ENCODE data around the gene LRRC23. TPM values are rescaled to one million over a fixed set of nuclear protein-coding genes. Genes with fewer than 3 reads are reported as not detected.

LRRC23 gene
- total RNA-seq, 2 donors from 2014 or later, result 8.6 to 11.3 TPM

DNA sequence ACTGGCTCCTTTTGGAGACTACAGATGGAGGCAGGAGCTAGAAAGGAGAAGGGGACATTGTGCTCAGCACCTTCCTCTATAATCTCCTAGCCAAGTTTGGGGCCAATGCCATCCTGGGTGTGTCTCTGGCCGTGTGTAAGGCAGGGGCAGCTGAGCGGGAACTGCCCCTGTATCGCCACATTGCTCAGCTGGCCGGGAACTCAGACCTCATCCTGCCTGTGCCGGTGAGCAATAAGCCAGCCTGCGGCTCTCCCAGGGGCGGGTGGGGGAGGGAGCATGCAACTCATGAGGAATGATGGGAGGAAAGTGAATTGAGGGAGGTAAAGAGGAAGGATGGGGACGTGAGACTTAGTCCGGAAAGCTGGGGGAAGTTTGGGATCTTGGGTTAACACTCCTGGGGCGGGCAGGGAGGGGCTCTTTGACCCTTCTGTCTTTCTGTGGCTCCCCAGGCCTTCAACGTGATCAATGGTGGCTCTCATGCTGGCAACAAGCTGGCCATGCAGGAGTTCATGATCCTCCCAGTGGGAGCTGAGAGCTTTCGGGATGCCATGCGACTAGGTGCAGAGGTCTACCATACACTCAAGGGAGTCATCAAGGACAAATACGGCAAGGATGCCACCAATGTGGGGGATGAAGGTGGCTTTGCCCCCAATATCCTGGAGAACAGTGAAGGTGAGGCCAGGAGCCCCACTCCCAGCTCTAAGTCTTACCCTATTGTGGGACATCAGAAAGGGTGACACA, 13.0 kb downstream of the LRRC23 start:
- Mint-ChIP-seq H3K27me3 (ENCODE audit: low read depth) (no peaks in the 10 kb centered on the region), H3K4me3 (no peak overlapping the region), H3K9me3 (no peaks in the 10 kb centered on the region), H3K36me3 (ENCODE audit: insufficient read depth in 2 of 2) (peaks cover 7 to 13% of the 10 kb centered on the region in 2 donors), H3K4me1 (ENCODE audit: low read depth) (peaks cover 51% of the 10 kb centered on the region), H3K27ac (no peak overlapping the region)
- ATAC-seq (replicated peaks in 1 of 2), result no peak
- DNase-seq, result no peak

DNA sequence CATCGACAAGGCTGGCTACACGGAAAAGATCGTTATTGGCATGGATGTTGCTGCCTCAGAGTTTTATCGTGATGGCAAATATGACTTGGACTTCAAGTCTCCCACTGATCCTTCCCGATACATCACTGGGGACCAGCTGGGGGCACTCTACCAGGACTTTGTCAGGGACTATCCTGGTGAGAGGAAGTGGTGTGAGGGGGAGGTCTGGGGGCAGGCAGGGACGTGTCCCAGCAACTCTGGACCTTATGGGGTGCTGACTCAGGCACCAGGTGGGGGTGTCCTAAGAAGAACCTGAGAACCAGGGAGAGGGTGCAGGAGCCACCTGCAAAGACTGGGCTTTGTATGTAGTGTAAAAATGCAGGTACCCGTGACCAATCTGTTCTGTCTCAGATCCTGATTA, 15.0 kb downstream of the LRRC23 start:
- H3K36me3 Mint-ChIP-seq (ENCODE audit: insufficient read depth in 2 of 2), result peaks cover 7 to 13% of the 10 kb centered on the region in 2 donors

DNA sequence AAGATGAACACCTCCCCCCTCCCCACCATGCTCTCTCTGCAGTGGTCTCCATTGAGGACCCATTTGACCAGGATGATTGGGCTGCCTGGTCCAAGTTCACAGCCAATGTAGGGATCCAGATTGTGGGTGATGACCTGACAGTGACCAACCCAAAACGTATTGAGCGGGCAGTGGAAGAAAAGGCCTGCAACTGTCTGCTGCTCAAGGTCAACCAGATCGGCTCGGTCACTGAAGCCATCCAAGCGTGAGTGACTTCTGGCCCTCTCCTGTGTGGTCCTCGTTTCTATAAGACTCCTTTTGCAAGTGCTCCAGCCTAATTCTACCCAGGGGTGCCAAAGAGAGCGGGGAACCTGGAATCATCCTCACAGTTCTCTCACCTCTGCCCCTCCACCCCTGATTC, 16.9 kb downstream of the LRRC23 start:
- H3K9me3 Mint-ChIP-seq, result no peaks in the 10 kb centered on the region

More for the DNA sequence above, 15.0 kb downstream of the LRRC23 start:
- Mint-ChIP-seq H3K27me3 (ENCODE audit: low read depth) (no peaks in the 10 kb centered on the region), H3K9me3 (no peaks in the 10 kb centered on the region), H3K4me3 (no peak overlapping the region), H3K4me1 (ENCODE audit: low read depth) (peaks cover 44% of the 10 kb centered on the region), H3K27ac (peak overlapping the region; percentile 30)
- DNase-seq, result no peak
- ATAC-seq (replicated peaks in 1 of 2), result no peak

DNA sequence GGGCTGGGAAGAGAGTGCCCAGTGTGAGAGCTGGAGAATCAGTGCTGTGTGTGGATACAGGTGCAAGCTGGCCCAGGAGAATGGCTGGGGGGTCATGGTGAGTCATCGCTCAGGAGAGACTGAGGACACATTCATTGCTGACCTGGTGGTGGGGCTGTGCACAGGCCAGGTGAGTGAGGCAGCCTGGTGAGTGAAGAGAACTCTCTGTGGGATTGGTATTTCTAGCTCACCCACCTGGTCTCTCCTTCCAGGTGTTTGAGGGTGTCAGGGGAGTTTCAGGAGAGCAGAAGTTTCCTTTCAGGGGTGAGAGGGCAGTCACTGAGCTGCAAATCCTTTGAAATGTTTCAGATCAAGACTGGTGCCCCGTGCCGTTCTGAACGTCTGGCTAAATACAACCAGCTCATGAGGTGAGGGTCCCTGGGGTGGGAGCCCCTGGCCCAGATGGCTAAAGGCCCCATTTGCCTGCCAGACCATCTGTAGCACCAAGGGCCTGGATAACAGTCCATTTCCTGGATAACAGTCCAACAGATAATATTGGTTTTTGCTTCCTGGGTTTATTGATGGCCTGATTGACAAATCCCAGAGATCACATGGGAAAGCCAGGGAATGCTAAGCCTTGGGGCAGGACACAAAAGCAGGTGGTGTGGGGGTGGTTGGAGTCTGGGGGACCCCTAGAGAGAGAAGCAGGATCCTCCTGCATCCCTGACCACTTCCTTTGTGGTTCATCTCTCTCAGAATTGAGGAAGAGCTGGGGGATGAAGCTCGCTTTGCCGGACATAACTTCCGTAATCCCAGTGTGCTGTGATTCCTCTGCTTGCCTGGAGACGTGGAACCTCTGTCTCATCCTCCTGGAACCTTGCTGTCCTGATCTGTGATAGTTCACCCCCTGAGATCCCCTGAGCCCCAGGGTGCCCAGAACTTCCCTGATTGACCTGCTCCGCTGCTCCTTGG, 17.6 kb downstream of the LRRC23 start:
- DNase-seq (no peak), ATAC-seq (replicated peaks in 1 of 2) (no peak)
- H3K36me3 Mint-ChIP-seq (ENCODE audit: insufficient read depth in 2 of 2), result peaks cover 7 to 16% of the 10 kb centered on the region in 2 donors
- peak overlapping the region; percentile 63 for H3K27ac Mint-ChIP-seq
- H3K4me1 Mint-ChIP-seq (ENCODE audit: low read depth), result peaks cover 42% of the 10 kb centered on the region
- no peaks in the 10 kb centered on the region for H3K9me3 Mint-ChIP-seq
- H3K4me3 Mint-ChIP-seq, result no peak overlapping the region
- no peaks in the 10 kb centered on the region for H3K27me3 Mint-ChIP-seq (ENCODE audit: low read depth)

More for the DNA sequence above, 16.9 kb downstream of the LRRC23 start:
- DNase-seq (no peak), ATAC-seq (replicated peaks in 1 of 2) (no peak)
- Mint-ChIP-seq H3K27ac (no peak overlapping the region), H3K4me3 (no peak overlapping the region), H3K27me3 (ENCODE audit: low read depth) (no peaks in the 10 kb centered on the region), H3K36me3 (ENCODE audit: insufficient read depth in 2 of 2) (peaks cover 7 to 13% of the 10 kb centered on the region in 2 donors), H3K4me1 (ENCODE audit: low read depth) (peaks cover 41% of the 10 kb centered on the region)

DNA sequence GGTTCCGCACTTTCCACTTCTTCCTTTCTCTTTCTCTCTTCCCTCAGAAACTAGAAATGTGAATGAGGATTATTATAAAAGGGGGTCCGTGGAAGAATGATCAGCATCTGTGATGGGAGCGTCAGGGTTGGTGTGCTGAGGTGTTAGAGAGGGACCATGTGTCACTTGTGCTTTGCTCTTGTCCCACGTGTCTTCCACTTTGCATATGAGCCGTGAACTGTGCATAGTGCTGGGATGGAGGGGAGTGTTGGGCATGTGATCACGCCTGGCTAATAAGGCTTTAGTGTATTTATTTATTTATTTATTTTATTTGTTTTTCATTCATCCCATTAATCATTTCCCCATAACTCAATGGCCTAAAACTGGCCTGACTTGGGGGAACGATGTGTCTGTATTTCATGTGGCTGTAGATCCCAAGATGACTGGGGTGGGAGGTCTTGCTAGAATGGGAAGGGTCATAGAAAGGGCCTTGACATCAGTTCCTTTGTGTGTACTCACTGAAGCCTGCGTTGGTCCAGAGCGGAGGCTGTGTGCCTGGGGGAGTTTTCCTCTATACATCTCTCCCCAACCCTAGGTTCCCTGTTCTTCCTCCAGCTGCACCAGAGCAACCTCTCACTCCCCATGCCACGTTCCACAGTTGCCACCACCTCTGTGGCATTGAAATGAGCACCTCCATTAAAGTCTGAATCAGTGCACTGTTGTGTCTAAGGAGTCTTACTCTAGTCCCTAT, 18.5 kb downstream of the LRRC23 start:
- no peaks in the 10 kb centered on the region for H3K9me3 Mint-ChIP-seq
- no peak for ATAC-seq (replicated peaks in 1 of 2)
- no peak overlapping the region for H3K27ac Mint-ChIP-seq
- peaks cover 44% of the 10 kb centered on the region for H3K4me1 Mint-ChIP-seq (ENCODE audit: low read depth)
- DNase-seq, result no peak
- H3K4me3 Mint-ChIP-seq, result no peak overlapping the region
- H3K27me3 Mint-ChIP-seq (ENCODE audit: low read depth), result no peaks in the 10 kb centered on the region
- peaks cover 7 to 16% of the 10 kb centered on the region in 2 donors for H3K36me3 Mint-ChIP-seq (ENCODE audit: insufficient read depth in 2 of 2)

DNA sequence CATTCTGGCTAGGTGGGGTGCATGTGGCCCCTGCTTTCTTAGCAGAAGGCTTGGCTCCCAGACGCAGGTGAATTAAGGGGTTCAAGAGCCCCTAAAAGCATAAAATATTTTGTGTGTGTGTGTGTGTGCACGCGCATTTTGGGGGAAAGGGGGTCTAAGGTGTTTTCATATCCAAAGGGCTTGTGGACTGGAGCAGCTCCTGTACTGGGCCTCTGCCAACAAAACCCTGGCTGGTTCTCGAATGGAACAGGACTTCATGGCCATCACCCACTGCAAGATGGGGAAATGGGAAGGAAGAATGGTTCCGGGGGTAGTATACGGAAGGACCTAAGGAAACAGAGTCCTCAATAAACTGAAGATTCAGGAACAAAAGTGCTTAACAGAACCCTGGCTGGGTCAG, 19.2 kb downstream of the LRRC23 start:
- no peak for ATAC-seq (replicated peaks in 1 of 2)
- no peak overlapping the region for H3K27ac Mint-ChIP-seq
- no peak overlapping the region for H3K4me3 Mint-ChIP-seq
- no peaks in the 10 kb centered on the region for H3K9me3 Mint-ChIP-seq
- peaks cover 8 to 20% of the 10 kb centered on the region in 2 donors for H3K36me3 Mint-ChIP-seq (ENCODE audit: insufficient read depth in 2 of 2)
- no peaks in the 10 kb centered on the region for H3K27me3 Mint-ChIP-seq (ENCODE audit: low read depth)
- DNase-seq, result no peak
- peaks cover 49% of the 10 kb centered on the region for H3K4me1 Mint-ChIP-seq (ENCODE audit: low read depth)

DNA sequence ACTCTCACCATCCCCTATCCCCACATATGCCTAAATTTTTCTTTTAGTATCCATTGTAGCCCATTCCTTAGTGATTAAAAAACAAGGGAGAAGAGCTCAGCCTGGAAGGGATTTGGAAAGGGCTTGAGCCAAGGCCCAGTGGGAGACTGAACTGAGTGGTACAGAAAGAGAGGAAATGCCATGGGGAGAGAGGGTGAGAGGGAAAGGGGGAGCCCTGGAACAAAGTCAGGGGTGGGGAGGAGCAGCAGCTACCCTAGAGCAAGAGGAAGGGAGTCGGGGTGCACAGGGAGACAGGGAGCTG, 20.6 kb downstream of the LRRC23 start:
- Mint-ChIP-seq H3K9me3 (no peaks in the 10 kb centered on the region), H3K4me3 (peak overlapping the region; percentile 76 to 77), H3K27me3 (ENCODE audit: low read depth) (no peaks in the 10 kb centered on the region), H3K36me3 (ENCODE audit: insufficient read depth in 2 of 2) (peaks cover 5 to 11% of the 10 kb centered on the region in 2 donors), H3K27ac (peak overlapping the region; percentile 48), H3K4me1 (ENCODE audit: low read depth) (peaks cover 51% of the 10 kb centered on the region)
- DNase-seq, result no peak
- no peak for ATAC-seq (replicated peaks in 1 of 2)

DNA sequence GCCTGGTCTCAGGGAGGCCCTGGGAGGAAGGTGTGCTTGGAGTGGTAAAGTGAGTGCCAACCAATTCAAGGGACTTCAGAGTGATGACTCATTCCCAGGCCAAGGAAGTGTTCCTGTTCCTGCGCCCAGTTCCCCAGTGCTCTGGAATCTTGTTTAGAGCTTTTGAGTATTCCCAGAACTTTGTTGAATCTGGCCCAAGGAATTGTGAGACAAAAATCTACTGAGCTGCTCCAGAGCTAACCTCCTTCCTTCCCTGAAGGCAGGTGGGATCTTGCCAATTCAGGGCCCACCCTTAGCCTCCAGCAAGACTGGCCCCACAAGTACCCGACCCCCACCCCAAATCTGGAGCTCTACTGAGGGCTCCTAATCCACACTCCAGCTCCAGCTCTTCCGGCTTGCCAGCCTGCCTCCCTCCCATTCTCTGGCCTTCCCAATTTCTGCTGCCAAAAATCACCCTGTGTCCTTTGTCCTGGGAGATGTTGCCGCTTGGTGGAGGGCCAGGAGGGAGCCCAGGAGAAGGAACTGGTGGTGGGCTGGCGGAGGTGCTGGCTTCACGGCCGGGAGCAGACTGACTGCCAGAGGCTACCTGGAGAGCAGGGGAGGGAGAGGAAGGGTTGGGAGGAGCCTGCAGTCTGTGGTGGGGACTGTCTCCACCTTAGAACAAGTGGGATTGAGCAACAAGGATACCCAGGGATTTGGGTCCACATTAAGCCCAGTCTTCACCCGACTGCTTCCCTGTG, 21.1 kb downstream of the LRRC23 start:
- Mint-ChIP-seq H3K9me3 (no peaks in the 10 kb centered on the region), H3K27ac (peak overlapping the region; percentile 26), H3K27me3 (ENCODE audit: low read depth) (no peaks in the 10 kb centered on the region), H3K4me3 (peak overlapping the region; percentile 16 to 95), H3K4me1 (ENCODE audit: low read depth) (peaks cover 55% of the 10 kb centered on the region), H3K36me3 (ENCODE audit: insufficient read depth in 2 of 2) (peaks cover 5 to 11% of the 10 kb centered on the region in 2 donors)
- ATAC-seq (replicated peaks in 1 of 2) (no peak), DNase-seq (no peak)

DNA sequence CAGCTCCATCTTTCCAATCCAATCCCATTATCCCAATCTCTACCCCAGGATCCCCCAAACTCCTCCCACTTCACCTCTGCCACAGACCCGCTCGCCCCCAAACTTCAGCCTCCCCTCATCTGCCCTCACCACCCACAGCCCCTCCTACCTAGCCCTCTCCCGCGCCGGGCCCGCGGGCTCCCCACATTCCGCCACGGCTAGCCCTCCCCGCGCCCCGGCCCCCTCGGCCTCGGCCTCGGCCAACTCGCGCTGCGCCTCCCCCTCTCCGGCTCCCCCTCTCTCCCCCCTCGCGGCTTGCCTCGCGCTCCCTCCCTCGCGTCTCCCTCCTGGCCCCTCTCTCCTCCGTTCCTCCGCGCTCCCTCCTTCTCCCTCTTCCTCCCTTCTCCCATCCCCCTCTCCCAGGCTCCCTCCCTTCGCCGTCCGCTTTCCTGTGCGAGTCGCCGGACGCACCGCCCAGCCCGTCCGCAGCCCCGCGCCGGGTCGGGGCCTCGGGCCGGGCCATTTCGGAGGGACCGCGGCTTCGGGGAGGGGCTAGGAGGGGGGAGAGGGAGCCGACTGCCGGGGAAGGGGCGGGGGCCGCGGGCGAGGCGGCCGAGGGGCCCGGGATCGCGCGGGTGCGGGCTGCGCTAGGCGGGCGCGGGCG, 22.9 kb downstream of the LRRC23 start, which contains the start of gene ATN1:
ATN1 (plus strand) TSS at position 581 of the 643 bp plus-strand sequence. CDS start 6,043 bp downstream, outside the sequence.
- peak; percentile 59 to 62 for DNase-seq
- ATAC-seq (replicated peaks in 1 of 2), result peak; percentile 50 to 59
- Mint-ChIP-seq H3K27ac (peak within 1 kb of the TSS; percentile 99), H3K4me3 (peak within 1 kb of the TSS; percentile 94 to 96), H3K36me3 (ENCODE audit: insufficient read depth in 2 of 2) (peaks cover 2 to 11% of the 10 kb centered on the region in 2 donors), H3K27me3 (ENCODE audit: low read depth) (no peaks in the 10 kb centered on the region), H3K9me3 (no peaks in the 10 kb centered on the region), H3K4me1 (ENCODE audit: low read depth) (peaks cover 69% of the 10 kb centered on the region)

DNA sequence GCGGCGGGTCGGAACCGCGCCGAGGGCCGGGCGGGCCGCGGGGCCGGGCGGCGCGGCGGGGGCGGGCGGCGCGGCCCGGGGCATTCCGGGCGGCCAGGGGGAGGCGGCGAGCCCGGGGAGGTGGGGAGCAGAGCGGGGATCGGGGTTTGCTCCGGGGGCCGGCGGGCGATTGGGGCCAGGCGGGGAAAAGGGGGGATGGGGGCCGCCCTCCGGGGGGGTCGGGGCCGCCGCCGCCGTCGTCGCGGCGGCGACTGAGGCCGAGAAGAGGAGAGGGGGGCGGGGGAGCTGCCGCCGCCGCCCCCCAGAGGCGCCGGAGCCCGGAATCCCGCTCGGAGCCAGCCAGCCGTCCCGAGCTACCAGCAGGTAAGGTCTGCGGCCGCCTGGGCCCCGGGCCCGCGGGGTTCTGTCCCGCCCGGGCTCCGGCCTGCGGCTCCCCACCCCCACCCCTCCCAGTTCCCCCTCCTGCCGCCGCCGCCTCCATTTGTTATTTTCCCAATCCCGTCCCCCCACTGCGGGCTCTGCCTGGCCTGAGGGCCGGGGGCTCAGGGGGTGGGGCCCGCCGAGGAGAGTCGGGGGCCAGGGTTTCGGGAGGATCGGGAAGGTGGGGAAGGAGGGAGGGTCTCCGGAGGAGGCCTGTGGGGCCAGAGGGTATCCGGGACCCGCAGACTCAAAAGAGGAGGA, 23.5 kb downstream of the LRRC23 start:
- Mint-ChIP-seq H3K9me3 (no peaks in the 10 kb centered on the region), H3K27me3 (ENCODE audit: low read depth) (no peaks in the 10 kb centered on the region), H3K4me1 (ENCODE audit: low read depth) (peaks cover 76% of the 10 kb centered on the region), H3K27ac (peak overlapping the region; percentile 98), H3K36me3 (ENCODE audit: insufficient read depth in 2 of 2) (peaks cover 2 to 11% of the 10 kb centered on the region in 2 donors), H3K4me3 (peak overlapping the region; percentile 92 to 96)
- ATAC-seq (replicated peaks in 1 of 2) (peak in 1 of 2 donors; percentile 8), DNase-seq (no peak)

DNA sequence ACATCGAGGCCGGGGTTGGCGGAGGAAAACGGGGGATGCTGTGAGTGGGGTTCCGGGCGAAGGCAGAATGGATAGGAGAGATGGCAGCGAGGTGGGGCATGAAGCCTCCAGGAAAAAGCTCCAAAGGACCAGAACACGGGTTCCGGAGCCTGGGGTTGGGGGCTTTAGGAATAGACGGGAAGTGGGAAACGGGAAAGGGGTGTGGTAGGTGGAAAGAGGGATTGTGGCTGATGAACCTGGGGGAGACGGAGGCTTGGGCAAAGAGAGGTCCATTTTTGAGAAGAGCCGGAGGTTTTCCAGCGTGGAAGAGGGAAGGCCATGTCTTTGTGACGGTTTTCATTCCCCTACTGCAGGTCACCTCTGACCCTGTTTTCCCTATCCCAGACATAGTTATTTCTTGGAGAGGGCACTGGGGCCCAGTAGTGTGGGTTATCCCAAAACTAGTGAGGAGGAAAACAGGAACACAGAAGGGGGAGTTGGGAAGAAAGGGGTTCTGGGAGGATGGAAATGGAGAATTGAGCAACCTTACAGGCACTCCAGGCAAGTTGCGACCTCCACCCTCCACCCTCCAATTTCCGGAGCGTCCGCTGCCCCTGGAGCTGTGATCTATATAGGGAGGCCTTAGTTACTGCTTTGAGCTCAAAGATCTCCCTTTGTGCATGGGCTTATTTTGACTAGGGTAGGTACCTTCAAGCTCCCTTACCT, 24.2 kb downstream of the LRRC23 start:
- H3K9me3 Mint-ChIP-seq, result no peaks in the 10 kb centered on the region

More for the DNA sequence above, 24.2 kb downstream of the LRRC23 start:
- ATAC-seq (replicated peaks in 1 of 2) (no peak), DNase-seq (no peak)
- Mint-ChIP-seq H3K27me3 (ENCODE audit: low read depth) (no peaks in the 10 kb centered on the region), H3K27ac (peak overlapping the region; percentile 98), H3K36me3 (ENCODE audit: insufficient read depth in 2 of 2) (peaks cover 2 to 13% of the 10 kb centered on the region in 2 donors), H3K4me1 (ENCODE audit: low read depth) (peaks cover 82% of the 10 kb centered on the region), H3K4me3 (peak overlapping the region; percentile 92 to 96)
